GM18505 (cell line): ENCODE results near the gene SHROOM3.

ENCODE experiments used
- ATAC-seq: cut with Tn5 transposase; IDR thresholded peaks from one replicate; pipeline ENCODE4 v1.9.1; 2021; ENCODE audit not compliant: unreplicated experiment
- POLR2A ChIP-seq: IDR thresholded peaks from 4 replicates; pipeline ENCODE4 v1.6.1; 2011; ENCODE audit warnings: borderline replicate concordance; ENCODE audit not compliant: insufficient read depth, insufficient read length; ENCODE audit errors: extremely low read depth

SHROOM3 gene

GRCh38 chr4:76527666-76528065 is 92.6 kb downstream of the SHROOM3 start:
- TF ChIP-seq POLR2A, result no peak
- ATAC-seq, result no peak

DNA sequence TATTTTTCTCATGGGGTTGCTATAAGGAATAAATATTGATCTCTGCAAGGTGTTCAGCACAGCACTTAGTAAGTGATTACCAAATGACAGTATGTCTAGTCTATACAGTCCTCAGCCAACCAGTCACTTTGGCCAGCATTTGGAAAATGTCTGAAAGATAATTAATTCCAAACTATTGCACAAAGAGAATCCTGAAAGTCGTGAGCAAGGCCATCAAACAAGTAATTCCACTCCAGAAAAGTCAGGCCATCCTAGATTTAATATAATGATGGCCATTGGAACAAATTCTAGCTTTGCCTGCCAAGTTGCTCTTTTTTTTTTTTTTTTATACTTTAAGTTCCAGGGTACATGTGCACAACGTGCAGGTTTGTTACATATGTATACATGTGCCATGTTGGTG is 96.6 kb downstream of the SHROOM3 start:
- no peak for TF ChIP-seq POLR2A
- ATAC-seq, result no peak

GRCh38 chr4:76532805-76533204 is 97.8 kb downstream of the SHROOM3 start:
- no peak for TF ChIP-seq POLR2A
- ATAC-seq, result no peak

- ATAC-seq, result no peak
- TF ChIP-seq POLR2A, result no peak
Measured at GRCh38 chr4:76533314-76533713, 98.3 kb downstream of the SHROOM3 start.

DNA sequence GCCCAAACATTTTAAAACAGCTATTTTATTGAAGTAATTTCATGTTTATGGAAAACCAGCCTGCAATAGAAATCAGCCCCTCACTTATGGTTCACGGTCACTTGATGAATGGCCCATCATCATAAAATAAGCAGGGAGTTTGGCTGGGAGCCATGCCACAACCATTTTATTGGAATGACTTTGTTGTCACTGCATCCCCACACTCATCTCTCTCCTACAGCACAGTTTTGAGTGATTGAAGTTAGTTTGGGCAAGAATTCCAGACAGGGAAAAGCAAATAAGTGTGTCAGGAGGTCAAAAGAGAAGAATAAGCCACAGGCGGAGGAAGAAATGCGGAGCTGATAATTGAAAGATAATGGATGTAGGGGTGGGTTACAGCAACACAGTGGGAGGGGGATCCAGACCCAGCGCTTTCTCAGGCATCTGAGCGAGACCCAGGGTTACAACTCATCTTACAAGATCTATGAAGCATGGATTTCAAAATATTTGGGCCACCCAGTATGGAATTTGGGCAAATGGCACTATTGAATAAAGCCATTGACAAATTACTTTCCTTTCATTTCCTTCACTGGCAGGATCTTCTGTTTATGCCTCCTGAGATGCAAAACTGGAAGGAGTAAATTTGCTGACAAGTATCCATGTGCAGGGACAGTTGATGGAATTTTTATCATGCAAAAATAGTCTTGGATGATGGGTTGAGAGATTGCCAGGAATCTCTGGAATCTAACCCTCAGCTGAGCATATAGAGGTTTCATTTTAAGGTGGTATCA is 100.8 kb downstream of the SHROOM3 start:
- TF ChIP-seq POLR2A, result no peak
- no peak for ATAC-seq

DNA sequence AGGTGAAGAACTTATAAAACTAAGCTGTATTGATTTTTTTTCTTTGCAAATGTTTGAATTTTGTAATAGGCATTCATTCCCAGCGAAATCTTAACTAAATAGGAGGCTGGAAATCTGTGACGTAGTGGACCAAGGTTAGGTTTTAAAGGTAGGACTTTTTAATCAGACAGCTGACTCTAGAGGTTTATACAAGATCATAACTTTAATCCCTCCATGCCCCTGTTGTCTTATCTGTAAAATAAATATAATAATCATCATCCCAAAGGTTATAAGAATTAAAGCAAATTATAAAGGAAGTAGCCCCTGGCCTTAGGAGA is 101.3 kb downstream of the SHROOM3 start:
- ATAC-seq, result no peak
- TF ChIP-seq POLR2A, result no peak

- no peak for ATAC-seq
- no peak for TF ChIP-seq POLR2A
Measured at GRCh38 chr4:76538296-76538695, 103.3 kb downstream of the SHROOM3 start.

- TF ChIP-seq POLR2A, result no peak
- ATAC-seq, result no peak
Measured at GRCh38 chr4:76539979-76540378, 105.0 kb downstream of the SHROOM3 start.

DNA sequence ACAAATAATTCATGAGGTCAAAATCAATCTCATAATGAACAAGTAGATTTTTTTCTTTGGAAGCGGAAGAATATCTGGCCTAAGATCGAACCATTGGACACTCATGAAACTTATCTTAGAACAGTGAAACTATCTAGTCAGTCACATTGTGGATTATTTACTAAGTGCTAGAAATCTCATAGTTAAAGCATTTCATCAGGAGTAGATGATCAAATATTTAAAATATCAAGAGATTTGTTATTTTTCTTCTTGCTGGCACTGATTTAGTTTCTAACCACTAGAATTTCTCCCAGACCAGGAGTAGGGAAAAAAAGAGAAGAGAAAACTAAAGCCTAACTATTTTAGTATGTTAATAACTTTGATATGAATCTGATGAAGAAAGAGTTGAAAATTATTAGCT is 105.5 kb downstream of the SHROOM3 start:
- no peak for ATAC-seq
- TF ChIP-seq POLR2A, result no peak

DNA sequence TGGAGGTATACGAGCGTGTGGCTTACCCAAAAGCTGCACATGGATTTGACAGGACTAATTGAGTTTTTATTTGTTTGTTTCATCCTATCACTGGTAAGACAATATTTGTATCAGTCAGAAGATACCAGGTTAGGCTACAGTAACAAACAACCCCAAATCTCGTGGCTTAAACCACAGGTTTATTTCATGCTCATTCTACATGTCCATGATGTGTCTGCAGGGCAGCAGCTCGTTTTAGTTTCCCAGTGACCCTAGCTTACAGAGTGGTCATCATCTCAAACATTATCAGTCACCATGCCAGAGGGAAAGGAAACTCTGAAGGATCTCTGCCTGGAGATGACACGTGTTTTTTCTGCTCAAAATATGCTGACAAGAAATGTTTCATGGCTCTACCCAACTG is 108.3 kb downstream of the SHROOM3 start:
- ATAC-seq, result no peak
- TF ChIP-seq POLR2A, result no peak

GRCh38 chr4:76544725-76545124 is 109.7 kb downstream of the SHROOM3 start:
- TF ChIP-seq POLR2A, result no peak
- ATAC-seq, result no peak

GRCh38 chr4:76545226-76545884 is 110.3 kb downstream of the SHROOM3 start:
- no peak for ATAC-seq
- no peak for TF ChIP-seq POLR2A

- no peak for ATAC-seq
- no peak for TF ChIP-seq POLR2A
Measured at GRCh38 chr4:76546327-76546726, 111.3 kb downstream of the SHROOM3 start.
